ENCODE data around the gene VAMP1.

DNA sequence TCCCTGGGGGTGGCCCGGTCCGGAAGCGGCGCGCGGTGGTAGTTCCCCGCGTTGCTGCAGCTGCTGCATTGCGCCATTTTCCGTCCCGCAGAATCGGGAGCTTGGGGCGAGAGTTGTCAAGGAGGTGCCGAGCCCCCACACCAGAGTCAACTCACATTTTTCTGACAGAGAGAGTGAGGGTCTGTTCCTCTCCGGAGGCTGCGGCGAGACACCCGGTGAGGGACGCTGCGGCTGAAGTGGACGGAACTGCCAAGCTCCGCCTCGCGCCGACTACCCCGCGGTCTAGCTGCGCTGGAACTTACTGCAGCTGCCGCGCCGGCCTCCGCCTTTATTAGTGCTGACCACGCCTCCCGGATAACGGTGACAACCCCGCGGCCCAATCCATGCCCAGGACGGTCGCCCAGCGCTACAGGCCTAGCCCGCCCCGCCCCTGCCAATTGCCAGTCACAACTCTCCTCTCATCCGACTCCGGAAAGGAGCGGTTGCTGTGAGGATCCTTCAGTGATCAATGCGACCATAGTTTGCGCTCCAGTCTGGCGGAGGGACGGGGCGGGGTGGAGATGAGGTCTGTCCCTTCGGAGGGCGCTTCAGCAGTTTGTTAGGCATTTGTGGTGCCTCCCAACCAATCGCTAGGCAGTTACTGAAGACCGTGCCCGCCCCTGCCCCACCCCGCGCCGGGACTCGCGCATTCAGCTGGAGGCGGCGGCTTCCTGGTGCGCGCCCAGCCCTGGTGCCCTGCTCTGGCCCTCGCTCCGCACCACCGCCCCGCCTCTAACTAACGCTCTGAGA is at the start of gene VAMP1:
- no peak for TF ChIP-seq CTCF (IDR thresholded peaks at IDR 0.05; ENCODE audit: low read depth, low read length)
- TF ChIP-seq POLR2A (IDR thresholded peaks at IDR 0.05; ENCODE audit: extremely low read depth, insufficient read length) = peak; percentile 99
- peak; percentile 57 for TF ChIP-seq MYC (IDR thresholded peaks at IDR 0.05; ENCODE audit: low read depth, low read length)
- TF ChIP-seq, protein P1, sequence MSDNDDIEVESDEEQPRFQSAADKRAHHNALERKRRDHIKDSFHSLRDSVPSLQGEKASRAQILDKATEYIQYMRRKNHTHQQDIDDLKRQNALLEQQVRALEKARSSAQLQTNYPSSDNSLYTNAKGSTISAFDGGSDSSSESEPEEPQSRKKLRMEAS (IDR thresholded peaks at IDR 0.05; ENCODE audit: low read depth, low read length) = 0 out of 2 replicates have a peak, but pooled peaks have one; percentile 9
